Inferior parietal cortex (tissue), 1 donor: ENCODE results near the gene SAMD4A.

Experiments used
- DNase-seq: peaks from one replicate; pipeline ENCODE4 v3.0.0-alpha.2; 2016; ENCODE audit errors: extremely low spot score

SAMD4A gene

GRCh38 chr14:54703724-54704123, 136.8 kb downstream of the SAMD4A start:
- DNase-seq = no peak

DNA sequence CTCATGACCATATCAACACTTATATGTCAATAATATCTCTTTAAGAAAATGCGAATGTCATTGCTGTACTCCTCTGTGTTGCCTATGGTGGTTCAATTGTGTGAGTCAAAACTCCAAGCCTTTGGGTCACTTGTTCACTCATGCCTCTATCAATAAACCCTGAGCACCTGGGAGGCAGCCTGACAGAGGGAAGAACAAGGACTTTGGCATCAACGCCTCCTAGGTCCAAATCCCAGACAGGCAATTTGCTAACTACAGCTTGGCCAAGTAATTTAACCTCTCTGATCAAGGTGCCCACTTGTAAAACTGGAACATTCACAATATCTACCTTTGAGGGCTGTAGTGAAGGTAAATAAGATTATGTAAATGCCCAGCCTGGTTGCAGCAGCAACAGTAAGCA, 137.8 kb downstream of the SAMD4A start:
- DNase-seq = no peak

- DNase-seq = no peak
Observed at GRCh38 chr14:54706769-54707168, 139.8 kb downstream of the SAMD4A start.

DNA sequence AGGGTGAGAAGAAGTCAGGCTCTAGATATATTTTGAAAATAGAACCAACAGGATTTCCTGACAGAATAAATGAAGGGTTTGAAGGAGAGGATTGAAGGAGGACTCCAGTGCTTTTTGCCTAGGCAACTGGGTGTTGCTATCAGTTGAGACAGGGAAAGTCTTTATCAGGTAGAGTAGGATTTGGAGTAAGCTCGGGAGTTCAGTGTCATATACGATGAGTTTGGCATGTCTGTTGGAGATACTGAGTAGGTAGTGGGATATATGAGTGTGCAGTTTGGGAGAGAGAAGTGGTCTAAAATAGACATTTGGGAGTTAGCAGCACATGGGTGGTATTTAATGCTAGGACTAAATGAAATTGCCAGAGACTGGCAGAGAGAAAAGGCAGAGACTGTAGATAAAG, 141.2 kb downstream of the SAMD4A start:
- no peak for DNase-seq

DNA sequence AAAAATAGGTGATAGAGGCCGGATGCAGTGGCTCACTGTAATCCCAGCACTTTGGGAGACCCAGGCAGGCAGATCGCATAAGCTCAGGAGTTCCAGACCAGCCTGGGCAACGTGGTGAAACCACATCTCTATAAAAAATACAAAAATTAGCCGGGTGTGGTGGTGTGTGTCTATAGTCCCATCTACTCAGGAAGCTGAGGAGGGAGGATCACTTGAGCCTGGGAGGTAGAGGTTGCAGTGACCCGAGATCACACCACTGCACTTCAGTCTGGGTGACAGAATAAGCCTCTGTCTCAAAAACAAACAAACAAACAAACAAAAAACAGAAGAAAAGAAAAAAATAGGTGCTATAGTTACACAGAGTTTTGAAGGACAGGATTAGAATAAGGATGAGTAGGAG, 142.1 kb downstream of the SAMD4A start:
- no peak for DNase-seq

DNA sequence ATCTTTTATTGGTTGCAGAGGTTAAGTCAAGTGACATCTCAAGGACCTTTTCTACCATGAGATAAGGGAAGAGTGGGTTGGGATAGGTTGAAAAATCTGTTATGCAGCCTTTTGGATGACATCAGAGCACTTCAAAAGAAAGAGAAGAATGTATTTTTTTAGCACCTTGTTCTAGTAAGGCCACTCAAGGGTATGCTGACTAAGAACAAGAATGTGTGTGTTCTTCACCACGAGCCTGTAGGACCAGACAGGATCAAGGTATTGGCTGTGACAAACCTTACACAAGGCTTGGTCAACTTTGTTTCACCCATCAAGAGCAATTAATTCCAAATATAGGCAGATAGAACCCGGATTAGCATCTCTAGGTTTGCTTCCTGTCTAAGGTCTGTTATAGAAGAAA, 142.5 kb downstream of the SAMD4A start:
- DNase-seq = no peak

DNA sequence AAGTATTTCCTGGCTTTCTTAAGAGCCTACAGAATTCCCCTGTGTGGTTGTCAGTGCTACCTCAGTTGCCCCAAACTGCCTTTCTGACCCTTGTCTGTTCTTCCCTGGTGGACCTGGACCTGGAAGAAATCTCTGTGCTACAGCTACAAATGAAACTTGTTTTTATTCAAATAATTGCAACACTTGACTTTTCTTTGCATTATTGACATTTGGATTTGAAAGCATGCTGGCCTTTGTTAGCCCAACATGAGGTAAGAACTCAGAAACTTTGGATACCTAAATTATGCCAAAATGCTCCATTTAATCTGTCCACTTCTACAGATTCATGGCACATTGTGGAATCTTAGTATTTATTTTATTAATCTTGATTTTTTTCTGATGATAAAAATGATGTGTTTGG, 142.9 kb downstream of the SAMD4A start:
- no peak for DNase-seq

GRCh38 chr14:54711312-54711711, 144.4 kb downstream of the SAMD4A start:
- no peak for DNase-seq

DNA sequence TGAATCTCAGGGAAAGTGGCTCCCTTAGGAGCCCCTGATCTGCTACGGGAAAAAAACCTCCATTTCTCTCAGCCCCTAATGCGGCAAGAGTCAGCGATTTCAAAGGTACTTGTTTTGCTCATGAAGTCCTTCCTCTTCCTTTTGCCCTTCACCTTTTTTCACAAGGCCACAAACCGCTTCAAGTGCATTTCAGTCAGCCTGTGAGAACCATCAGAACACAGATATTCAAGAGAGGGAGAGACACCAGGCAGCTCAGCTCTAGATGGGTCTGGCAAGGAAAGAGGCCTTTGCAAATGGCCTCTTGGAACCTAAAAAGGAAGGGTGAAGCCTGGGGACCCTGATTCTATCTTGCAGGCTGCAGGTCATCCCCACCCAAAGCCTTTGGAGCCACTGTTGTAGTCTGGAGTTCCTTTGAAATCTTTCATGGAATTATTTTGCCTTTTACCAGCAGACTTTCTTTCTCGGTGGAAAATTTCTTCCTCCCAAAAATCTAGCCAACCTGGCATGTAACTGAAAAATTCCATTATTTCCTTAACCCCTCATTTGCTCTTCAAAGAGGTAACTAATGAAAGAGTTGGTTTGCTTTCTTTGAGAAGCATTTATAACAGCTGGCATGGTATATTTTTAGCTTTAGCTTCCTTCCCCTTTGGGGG, 145.0 kb downstream of the SAMD4A start:
- no peak for DNase-seq

DNA sequence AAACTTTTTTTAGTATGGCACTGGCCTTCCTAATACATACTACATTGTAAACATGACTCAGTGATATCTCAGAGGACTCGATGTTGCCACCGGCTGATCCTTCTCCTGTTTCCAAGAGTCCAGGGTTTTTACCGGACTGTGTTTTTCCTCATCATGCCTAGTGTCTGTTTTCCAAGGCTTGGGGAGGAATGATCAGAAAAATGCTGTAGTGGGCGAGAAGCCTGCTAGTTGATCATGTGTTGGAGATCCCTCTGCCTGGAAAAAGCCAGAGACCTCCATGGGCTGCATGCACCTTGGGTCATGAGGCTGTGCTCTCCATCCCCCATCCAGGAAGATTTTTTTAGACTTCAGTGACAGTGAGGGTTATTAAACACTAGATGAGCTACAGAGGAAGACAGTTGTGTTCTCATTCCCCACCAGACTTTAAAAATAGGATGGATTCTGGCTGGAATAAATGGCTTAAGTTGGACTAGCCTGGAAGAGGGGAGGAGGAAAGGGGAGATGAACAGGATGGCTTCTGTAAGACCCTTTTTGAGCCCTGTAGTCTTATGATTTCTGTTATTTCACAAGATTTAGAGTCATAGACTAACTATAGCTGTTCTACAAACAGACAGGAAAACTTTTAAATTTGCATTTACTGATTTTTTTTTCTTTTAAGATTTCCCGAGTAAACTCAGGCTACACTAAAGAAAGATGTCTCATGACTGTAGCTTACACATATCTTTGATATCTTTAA, 145.7 kb downstream of the SAMD4A start:
- peak; percentile 45 for DNase-seq

- no peak for DNase-seq
Observed at GRCh38 chr14:54713379-54713778, 146.5 kb downstream of the SAMD4A start.

DNA sequence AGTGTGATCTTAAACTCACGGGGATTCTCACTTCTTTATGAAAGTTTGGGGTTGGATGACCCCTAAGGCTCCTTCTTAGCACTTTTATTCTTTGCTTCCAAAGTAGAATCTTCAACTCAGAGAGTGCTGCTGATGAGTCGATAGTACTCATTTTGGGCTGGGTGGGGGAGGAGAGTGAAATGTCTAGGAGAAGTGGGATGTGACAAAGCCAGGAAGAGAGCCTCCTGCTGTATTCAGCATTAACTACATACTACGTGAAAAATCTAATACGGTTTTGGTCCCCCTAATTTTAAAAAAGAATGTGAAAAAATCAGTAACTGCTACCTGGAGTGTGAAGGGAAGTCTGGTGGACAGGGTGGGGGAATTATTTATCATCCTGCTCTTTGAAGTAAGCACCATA, 148.3 kb downstream of the SAMD4A start:
- DNase-seq = no peak

GRCh38 chr14:54715811-54716210, 148.9 kb downstream of the SAMD4A start:
- DNase-seq = no peak

DNA sequence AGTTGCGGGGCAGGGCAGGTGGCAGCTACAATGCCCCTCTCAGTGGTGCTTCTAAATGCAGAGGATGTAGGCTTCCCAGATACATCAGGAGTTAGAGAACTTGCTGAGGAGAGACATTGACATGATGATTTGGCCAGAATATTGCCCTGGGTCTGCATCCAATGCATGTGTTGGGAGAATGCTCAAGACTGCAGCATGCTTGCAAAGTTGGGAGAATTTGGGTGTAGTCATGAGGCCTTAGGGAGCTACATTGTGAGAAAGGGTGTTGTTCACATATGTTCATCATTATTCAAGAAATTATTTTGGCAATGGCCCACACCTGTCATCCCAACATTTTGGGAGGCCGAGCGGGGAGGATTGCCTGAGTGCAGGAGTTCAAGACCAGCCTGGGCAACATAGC, 149.9 kb downstream of the SAMD4A start:
- no peak for DNase-seq

GRCh38 chr14:54718046-54718445, 151.1 kb downstream of the SAMD4A start:
- no peak for DNase-seq

DNA sequence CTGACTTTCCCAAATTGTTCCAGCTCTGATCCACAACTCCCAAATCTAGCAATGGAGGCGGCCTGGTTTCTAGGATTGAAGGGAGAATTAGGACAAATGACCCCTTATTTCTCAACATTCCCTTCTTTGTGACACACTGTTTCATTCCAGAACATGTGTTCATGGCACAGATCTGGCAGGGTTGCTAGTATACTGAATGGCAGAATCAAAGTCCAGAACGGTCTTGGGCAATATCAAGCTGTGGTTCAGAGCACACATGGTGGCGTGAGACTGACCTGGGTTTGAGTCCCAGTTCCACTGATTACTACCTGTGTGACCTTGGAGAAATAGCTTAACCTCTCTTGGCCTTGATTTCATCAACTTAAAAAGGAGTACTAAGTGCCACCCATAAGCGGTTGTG, 152.5 kb downstream of the SAMD4A start:
- no peak for DNase-seq

DNA sequence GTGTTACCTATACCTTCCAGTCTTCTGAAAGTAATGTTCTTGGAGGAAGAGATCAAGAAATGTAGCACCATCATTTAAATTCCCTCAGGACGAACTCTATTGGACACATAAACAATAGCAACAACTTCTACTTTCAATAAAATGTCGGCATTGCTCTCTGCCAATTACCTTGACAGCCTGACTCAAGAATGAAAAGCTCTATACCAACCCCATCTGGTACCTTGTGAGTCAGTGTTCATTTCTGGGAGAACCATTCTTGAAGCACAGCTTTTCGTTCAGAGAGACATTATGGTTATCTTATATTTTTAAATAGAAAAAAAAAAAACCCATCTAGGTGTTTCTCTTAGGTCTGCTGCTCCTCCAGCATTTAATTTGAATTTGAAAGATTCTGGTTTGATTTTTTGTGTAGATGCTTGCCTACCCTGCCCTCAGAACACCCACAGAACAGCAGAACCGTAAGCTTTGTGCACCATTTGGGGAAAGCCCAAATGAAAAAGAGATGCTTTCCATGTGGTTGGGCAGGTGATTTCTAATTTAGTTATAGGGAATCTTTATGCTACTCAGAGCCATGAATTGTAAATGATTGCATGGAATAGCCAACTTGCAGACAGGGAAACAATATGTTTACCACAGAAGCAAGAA, 156.0 kb downstream of the SAMD4A start:
- no peak for DNase-seq

GRCh38 chr14:54724123-54724522, 157.2 kb downstream of the SAMD4A start:
- DNase-seq = no peak

- no peak for DNase-seq
Observed at GRCh38 chr14:54724676-54725325, 157.9 kb downstream of the SAMD4A start.

DNA sequence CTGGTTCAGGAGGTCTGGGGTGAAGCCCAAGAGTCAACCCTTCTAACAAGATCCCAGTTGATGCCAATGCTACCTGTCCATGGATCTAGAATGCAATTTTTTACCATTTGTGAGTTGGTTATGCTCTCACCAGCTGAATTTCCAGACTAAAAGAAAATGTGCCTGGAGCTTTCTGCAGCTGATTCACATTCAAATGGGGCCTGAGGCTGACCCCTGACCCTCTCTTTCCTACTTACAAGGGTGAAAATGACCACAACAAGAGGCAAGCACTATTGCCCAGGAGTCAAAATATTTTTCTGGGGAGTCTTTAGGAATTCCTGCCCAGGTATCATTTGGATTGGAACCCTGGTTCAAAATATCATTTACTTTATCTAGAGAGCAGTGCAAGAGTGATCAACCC, 159.1 kb downstream of the SAMD4A start:
- no peak for DNase-seq

GRCh38 chr14:54727929-54728328, 161.0 kb downstream of the SAMD4A start:
- no peak for DNase-seq

DNA sequence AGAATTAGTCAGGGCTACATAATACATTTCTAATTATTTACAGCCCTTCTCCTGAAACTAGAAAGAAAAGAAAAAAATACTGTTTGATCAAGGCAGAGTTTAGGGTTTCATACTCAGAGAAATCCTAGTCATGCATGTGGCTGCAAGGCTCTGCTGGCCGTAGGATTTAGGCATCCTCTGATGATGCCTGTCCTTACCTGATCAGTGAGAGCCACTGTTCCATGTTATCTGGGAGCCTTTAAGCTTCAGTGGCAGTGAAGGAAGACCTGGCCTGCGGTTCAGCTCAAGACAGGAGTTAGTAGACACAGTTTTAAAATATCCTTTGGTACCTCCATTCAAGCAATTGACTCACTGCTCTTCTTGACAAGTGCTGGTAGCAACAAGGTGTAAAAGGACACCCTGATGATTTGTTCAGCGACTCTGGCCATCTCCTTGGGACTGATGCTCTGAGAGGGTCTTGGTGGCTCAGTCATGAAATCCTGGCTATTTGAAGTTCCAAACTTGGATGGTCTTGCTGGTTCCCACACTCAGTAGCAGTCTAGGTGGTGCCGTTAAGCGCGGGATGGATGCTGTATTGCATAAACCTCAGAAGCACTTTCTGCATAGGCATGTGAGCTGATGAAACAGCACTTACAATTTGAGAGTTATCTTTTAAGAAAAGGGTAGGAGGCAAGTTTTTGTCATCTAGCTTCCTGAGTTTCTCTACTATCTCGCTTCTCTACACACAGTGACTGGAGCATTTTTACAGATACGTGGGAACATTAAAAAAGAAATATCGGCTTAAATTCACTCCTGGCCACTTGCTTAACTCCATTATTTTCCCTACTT, 162.0 kb downstream of the SAMD4A start:
- DNase-seq = no peak
